Activated CD4-positive, CD25-positive, alpha-beta regulatory T cell treated with anti-CD3 and anti-CD28 coated beads, Interleukin-2, amount 50 U/mL, for 72 hours (primary cell): Measurements from ENCODE around the gene JKAMP.
A peak's percentile ranks its signal among the peaks of the same experiment; 100 is the strongest.
"Not testable (repeated sequence)": the region's sequence is repeated elsewhere in the genome, so short reads cannot be mapped to it uniquely, and the experiment has no call there.

ENCODE experiments used
- DNase-seq: peaks from one replicate; pipeline ENCODE4 v3.0.0; 2021

JKAMP gene, protein sequence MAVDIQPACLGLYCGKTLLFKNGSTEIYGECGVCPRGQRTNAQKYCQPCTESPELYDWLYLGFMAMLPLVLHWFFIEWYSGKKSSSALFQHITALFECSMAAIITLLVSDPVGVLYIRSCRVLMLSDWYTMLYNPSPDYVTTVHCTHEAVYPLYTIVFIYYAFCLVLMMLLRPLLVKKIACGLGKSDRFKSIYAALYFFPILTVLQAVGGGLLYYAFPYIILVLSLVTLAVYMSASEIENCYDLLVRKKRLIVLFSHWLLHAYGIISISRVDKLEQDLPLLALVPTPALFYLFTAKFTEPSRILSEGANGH

DNA sequence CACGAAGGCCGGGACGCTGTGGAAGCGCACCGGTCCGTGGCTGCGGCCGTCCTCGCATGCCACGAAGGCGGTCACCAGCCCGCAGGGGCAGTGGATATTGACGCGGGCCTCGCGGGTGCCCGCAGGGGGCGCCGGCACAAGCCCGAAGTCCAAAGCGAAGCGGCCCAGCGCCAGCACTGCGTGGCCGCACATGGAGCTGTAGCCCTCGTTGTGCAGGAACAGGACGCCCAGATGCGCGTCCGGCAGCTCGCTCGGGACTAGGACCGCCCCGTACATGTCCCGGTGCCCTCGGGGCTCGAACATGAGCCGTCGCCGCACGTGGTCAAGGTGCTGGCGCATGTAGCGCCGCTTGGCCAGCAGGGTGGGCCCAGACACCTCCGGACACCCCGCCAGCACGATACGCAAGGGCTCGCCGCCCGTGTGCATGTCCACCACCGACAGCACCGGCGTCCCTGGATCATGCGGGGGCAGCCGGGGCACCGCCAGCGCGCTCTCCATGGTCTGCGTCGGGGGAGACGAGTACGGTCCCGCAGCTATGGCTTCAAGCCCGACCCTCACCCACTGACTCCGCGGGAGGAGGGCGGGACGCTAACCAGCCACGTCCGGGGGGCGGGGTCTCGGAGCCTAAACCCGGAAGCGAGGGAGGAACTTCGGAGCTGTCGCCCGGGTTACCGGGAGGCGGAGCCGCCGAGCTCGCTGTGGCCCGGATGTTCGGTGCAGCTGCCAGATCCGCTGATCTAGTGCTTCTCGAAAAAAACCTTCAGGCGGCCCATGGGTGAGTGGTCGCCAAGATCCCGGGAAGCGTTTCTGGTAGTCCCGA lies at the start of gene JKAMP, which contains the start of gene L3HYPDH:
JKAMP (plus strand) TSS at position 699 of the 820 bp plus-strand sequence; CDS start at position 772, 73 bp downstream.
L3HYPDH (minus strand) TSS at position 590 of the 820 bp plus-strand sequence; CDS start at position 498, 92 bp downstream.
- peak; percentile 97 for DNase-seq

DNA sequence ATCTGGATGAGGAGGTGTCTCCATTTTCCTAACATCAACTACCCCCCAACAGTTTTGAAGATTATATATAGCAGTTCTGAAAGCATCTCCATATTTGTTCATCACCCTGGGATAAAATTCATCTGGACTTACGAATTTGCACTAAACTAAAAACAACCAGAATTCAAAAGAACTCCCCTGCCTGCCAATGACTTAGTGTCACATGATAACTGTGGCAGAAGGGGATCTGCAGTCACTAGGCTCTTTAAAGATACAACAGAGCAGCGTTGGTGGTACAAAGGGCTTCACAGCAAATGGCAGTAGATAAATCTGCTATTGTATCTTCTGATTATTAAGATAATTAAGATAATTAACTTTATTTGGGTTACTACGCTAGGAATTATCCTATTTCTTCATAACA lies 49.2 kb upstream of the JKAMP start:
- DNase-seq: no peak

DNA sequence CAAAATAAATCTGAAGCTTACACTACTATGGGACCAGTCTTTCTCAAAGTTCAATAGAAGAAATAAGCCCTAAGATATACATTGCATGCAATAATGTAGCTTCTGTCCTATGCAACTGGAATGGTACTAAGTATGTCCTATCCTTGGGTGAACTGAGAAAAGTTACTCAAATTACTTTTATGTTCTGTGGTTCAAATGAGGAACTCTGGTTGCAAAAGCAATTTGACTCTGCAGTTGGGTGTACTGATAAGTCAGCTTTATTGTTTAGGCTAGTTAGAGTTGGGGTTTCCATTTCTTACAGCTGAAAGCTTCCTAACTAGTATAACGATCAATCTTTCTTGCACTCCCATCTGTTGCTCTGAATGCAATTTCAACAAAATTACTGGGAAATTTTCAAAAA lies 48.3 kb upstream of the JKAMP start:
- DNase-seq: no peak

DNA sequence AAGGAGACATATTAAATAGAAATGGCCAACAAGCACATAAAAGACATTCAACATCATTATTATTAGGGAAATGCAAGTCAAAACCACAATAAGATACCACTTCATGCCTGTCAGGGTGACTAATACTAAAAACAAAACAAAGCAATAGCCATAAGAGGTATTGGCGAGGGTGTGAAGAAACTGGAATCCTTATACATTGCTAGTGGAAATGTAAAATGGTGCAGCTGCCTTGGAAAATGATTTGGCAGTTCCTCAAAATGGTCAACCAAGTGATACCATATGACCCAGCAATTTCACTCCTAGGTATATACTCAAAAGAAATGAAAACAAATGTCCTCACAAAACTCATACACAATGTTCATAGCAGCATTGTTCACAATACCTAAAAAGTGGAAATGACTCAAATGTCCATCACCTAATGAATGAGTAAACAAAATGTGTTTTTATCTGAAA lies 46.1 kb upstream of the JKAMP start:
- DNase-seq: no peak

DNA sequence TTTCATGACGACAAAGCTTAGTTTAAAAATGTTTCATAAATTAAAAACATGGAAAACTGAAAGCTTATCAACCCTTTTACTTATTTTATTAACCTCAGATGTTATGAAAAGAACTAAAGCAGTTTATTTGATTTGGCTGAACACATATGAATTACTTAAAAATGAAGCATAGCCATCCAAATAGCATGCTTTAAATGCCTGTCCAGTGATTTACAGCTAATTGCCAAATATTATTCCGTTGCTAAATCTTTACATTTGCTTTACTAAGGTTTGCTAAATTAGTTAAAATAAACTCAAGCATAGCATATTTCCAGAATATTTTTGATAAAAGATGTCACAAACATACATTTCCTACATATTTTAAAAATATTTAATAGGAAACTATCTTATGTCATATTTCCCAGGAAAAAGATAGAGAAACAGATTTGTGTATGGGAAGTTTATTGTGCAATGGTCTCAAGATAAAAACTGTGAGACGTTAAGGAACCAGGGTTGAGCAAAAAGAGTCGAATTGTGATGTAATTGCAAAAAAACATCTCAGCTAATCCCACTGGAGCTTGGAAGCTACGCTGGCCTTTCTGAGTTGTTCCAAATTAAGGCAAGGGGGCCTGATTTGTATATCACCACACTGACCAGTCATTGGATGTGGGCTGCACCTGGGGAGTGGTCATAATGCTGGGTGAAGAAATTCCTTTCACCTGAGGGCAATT lies 44.9 kb upstream of the JKAMP start:
- DNase-seq: no peak

DNA sequence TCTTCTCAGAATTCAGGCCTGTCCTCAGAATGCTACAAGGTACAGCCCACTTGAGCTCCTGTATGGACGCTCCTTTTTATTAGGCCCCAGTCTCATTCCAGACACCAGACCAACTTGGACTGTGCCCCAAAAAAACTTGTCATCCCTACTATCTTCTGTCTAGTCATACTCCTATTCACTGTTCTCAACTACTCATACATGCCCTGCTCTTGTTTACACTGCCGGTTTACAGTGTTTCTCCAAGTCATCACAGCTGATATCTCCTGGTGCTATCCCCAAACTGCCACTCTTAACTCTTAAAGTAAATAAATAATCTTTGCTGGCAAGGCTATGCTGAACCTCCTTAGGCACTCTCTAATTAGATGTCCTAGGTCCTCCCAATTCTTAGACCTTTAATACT lies 35.6 kb upstream of the JKAMP start:
- DNase-seq: not testable (repeated sequence)

DNA sequence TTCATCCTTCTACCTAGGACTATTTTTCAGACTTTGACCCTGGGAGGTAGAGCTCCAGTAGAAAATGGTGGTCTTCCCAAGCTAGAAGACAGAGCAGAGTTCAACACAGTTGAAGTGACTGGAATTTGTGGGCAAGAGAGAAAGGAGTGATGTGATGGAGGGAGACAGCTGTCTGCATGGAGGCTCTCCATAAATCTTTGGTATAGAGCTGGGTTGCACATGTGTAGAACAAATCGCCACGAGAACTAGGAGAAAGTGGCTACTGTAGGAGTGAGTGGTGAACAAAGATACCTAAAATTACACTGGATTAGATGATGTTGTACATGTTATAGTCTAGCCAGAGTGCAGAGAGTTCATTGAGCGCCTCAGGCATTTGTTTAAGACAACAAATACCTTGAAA lies 33.6 kb upstream of the JKAMP start:
- no peak for DNase-seq

DNA sequence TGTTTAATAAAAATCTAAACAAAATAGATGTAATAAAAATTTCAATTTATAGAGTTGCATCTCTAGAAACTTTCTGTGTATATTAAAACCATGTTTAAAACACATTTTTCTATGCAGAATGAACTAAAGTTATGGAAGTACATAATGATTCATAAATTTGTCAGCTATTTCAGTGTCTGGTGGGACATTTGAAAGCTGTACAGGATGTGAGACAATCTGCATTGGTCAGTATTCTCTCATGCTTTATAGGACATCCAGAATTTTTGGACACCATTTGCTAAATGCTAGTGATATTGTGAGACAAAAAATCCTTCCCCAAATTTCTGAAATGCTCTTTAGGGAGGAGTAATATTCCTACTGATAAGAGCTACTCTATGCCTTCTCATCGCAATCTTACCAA lies 32.5 kb upstream of the JKAMP start:
- DNase-seq: no peak

DNA sequence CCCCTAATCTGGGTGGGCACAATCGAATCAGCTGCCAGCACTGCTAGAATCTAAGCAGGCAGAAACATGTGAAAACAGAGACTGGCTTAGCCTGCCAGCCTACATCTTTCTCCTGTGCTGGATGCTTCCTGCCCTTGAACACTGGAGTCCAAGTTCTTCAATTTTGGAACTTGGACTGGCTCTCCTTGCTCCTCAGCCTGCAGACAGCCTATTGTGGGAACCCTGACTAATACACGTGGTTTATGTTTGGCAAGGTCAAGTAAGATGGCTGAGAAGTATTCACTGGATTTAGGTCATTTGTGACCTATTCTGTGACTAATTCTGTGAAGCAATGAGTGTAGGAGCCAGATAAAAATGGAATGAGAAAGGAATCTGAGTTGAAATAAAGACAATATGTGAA lies 30.2 kb upstream of the JKAMP start:
- no peak for DNase-seq

DNA sequence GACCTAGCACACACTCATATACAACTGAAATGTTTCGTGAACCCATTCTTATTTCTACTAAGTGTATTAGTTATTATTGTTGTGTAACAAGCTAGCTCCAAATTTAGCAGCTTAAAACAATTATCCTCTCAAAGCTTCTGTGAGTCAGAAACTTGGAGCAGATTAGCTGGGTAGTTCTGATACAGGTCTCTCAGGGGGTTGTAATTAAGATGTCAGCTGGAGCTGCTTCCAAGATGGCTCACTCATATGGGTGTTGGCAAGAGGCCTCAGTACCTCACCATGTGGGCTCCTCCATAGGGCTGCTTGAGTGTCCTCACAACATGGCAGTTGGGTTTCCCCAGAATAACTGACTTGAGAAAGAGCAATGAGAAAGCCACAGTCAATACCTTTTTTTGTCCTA lies 28.9 kb upstream of the JKAMP start:
- DNase-seq: no peak

DNA sequence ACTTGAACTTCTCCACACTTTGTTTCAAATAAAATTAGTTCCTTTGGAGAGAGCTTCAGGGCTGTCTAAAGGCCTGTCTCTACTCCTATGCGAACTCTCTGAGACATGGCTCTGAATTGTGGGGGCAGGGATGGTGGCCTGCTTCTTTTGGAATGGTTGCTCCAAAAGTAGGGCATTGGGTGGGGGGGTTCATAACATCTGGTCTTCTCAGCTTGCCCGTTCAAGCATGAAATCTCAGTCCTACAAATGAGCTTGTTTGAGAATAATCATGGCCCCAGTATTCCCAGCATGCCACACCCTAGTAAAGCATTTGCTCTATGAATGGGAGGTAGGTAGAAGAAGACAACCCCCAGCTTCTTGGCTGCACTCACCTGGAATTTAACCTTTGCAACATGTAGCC lies 25.8 kb upstream of the JKAMP start:
- DNase-seq: no peak

DNA sequence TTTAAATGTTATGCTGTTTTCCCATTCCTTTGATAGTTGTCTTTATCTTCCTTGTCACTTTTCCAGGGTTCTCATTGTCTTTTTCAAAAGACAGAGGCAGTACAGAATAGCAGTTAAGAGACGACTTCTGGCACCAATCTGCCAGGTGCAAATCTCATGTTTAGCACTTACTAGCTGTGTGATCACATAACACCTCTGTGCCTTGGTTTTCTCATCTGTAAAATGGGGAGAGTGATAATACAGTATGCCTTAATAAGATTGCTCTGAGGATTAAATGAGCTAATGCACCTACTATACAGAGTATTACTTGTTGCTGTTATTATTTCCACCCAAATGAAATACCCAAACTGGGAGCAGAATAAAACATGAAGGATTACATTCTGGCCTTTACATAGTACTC lies 23.9 kb upstream of the JKAMP start:
- DNase-seq: no peak

DNA sequence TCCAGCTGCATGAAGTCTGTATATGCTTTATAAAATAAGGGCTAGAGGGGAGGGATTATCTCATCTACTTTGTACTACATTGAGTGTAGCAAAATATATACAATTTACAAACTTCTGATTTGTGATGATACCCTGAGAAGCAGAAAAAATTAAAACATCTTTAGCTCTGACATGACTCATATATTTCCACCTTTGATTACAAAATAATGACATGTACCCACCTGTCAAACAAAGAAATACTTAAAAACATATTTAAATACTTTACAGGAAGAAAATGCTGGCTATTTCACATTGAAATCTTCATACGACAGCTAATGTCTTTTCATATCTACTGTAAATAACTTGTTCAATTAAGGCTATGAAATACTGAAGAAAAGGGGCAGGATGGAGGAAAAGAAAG lies 22.4 kb upstream of the JKAMP start:
- no peak for DNase-seq

DNA sequence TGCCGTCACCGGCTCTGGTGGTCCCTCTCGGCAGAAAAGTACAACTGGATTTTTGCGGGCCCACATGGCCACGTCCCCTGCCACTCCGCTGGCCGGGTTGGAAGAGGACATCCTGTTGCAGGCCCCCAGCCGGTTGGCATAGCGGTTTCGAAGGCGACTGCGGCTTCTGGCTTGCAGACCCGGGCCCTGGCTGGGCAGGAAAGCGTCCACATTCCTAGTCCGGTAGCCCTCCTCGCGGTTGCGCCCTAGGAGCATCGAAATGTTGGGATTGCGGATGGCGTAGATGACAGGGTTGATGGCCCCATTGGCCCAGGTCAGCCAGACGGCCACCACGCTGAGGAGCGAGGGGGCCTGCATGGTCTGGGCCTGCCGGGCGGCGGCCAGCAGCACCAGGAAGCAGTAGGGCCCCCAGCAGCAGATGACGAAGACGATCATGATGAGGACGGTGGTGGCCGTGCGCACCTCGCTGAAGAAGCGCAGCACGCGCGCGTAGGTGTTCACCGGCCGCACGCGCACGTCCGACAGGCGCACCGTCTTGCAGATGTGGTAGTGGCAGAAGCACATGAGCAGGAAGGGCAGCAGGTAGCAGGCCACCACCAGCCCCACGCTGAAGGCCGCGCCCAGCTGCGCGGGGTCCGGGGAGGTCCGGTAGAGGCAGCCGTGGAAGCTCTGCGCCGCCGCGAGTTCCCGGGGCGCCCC lies 20.4 kb upstream of the JKAMP start:
- DNase-seq: no peak

DNA sequence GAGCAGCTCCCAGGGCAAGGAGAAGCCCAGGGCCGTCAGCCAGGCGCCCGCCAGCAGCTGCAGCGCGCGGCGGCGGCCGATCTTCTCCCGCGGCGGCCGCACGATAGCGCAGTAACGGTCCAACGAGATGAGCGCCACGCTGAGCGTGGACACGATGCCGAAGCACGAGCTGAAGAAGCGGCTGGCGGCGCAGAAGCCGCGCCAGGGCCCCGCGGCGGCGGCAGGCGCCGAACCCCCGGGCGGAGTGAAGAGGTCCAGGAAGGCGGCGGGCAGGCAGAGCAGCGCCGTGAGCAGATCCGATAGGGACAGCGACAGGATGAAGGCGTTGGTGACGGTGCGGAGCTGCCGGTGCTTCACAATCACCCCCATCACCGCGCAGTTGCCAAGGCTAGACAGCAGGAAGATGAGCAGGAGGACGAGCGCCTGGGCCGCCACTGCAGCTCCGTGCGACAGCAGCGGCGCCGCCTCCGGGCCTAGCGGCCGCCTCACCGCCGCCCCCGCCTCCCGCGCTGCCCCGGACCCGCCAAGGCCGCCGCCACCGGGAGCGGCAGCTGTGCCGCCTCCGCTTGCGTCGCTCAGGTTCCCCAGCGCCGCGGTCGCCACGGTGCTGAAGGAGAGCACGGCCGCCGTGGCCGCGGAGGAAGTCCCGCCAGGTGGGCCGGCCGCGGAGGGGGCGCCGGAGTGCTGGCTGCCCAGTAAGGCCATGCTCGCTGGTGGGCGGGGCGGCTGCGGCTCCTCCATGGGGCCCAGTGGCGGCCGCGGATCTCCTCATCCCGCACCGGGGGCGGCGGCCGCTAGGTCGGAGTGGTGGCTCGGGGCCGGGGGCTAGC lies 19.6 kb upstream of the JKAMP start:
- peak; percentile 60 for DNase-seq

DNA sequence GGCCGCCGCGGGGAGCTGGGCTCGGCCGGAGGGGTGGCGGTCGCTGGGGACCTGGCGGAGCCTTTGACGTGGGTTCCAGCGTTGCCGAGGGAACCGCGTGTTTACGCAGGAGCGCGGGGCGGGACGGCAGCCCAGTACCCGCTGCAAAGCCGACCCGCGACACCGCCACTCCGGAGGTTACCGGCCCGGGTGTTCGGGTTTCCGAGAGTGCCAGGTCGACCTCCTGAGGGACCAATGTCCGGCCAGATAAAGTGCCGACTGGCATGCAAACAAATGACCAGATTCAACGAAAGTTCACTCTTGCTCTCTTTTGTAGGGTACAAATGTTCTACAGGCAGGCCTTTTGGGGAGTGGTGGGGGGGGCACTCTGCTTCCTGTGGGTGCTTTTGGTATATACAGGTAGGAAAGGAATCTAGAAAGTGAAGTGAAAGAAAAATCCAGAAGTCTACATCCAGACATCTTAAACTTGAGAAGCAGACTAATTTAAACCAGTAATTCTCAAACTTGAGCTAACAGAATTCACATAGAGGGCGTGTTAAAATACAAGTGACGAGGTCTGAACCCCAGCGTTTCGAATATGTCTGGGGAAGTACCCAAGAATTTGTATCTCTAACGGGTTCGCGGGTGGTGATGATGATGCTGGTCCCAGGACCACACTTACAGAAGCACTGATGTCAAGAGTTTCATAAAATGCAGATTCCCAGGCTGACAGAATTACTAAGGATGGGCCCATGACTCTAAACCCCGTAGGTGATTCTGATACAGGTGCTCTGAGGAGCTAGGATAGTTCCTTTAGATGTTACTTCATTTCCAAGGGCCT lies 18.8 kb upstream of the JKAMP start, which contains the start of gene GPR135:
GPR135 (minus strand) TSS at position 65 of the 820 bp plus-strand sequence. CDS start 154 bp downstream, outside the sequence.
- no peak for DNase-seq

DNA sequence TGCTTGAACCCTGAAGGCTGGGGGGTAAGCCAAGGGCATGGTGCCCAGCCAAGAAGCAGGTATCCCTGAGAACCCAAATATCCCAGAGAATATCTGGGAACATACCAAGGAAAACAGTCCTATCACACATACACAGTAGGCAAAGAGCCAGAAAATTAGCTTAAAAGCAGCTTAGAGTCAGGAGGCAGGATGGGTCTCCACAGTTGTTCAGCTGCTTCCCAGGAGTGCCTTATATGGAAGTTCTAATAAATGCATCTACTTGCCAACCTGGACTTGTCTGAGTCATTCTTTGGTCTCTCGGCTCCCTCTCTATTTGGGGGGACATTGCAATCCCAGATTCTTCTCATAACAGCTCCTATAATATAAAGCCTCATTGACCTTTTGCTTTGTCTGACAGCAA lies 10.1 kb upstream of the JKAMP start:
- no peak for DNase-seq

DNA sequence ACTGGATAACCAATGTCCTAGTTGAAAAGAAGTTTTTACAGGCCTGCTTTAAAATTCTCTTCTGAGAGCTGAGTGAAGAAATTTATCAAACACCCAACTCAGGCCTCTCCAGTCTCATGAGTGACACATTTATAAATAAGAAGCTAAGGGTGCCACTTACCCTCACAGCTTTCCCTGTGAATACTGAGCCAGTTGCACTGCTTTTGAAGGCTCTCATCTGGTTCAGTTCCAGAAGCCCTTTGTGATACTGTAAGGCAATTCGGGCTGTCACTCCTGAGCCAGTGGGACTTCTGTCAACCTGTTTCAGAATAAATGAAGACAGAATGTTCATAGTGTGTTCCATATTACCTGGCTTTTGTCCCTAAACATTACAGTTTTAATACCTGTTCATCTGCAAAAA lies 8.6 kb upstream of the JKAMP start:
- no peak for DNase-seq

DNA sequence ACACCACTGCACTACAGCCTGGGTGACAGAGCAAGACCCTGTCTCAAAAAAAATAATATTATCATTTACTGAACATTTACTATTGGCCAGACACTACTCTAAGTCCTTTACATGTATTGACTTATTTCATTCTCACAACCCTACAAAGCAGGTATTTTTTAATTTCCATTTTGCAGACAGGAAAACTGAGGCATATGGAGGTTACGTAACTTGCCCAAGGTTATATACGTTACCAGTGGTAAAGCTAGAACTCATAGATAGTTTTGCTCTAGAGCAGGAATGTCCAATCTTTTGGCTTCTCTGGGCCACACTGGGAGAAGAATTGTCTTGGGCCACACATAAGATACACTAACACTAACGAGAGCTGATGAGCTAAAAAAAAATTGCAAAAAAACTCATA lies 5.8 kb upstream of the JKAMP start:
- DNase-seq: no peak

DNA sequence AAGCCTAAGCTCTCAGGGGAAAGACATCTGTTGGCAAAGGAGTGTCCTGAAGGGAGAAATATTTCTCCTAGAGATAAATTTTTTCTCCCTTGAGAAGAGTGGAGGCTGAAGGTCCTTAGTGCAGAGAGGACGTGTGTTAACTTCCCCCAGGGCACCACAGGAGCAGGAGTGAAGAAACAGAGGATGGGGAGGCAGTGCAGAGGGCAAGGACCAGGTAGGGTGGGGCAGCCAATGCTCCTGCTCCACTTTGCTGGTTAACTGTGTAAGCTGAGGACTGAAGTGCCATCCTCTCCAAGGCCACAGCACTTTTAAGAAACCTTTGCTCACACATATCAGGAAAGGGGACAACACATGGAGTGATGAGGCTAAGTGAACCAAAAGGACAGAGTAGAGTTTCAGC lies 4.2 kb upstream of the JKAMP start:
- DNase-seq: no peak

DNA sequence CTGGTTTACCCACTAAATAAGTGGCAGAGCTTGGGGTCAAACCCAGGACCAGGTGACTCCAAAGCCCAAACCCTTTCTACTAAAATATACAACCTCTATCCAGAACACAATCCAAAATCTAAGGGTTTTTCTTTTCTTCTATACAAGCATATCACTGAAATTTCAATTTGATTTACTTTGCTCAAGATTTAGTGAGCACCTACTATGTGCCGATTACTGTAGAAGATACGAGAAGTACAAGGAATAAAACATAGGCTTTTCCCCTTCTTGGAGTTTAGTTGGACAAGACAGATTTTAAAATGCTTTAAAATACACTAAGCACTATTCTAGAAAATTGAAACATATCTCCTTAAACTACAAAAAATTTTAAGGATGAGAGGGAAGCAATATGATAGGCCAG lies 2.9 kb upstream of the JKAMP start:
- DNase-seq: no peak
